H9 (cell line): ENCODE results near the gene DIMT1. TPM values are rescaled to one million over a fixed set of nuclear protein-coding genes. Genes with fewer than 3 reads are reported as not detected.

ENCODE experiments used
- DNase-seq: peaks from one replicate; pipeline ENCODE4 v3.0.0-alpha.2; 2017
- H2AFZ ChIP-seq: one replicate; pipeline ENCODE4 v1.6.1; 2013; ENCODE audit warnings: mild to moderate bottlenecking, low read length, control low read depth, moderate library complexity
- H2AK5ac ChIP-seq: 2 replicates; pipeline ENCODE4 v1.6.1; 2013; ENCODE audit warnings: low read length, control low read depth, mixed read lengths; ENCODE audit not compliant: insufficient read length
- H2BK120ac ChIP-seq: one replicate; pipeline ENCODE4 v1.6.1; 2013; ENCODE audit warnings: low read depth, mild to moderate bottlenecking, low read length, control low read depth, inconsistent platforms; ENCODE audit not compliant: poor library complexity, severe bottlenecking
- H2BK12ac ChIP-seq: 2 replicates; pipeline ENCODE4 v1.6.1; 2013; ENCODE audit warnings: low read length, control low read depth, mixed read lengths, low read depth; ENCODE audit not compliant: insufficient read length
- H2BK15ac ChIP-seq: 2 replicates; pipeline ENCODE4 v1.6.1; 2013; ENCODE audit warnings: low read depth, low read length, control low read depth
- H2BK20ac ChIP-seq: one replicate; pipeline ENCODE4 v1.6.1; 2013; ENCODE audit warnings: low read depth, mild to moderate bottlenecking, low read length, control low read depth, inconsistent platforms; ENCODE audit not compliant: poor library complexity, severe bottlenecking
- H2BK5ac ChIP-seq: 2 replicates; pipeline ENCODE4 v1.6.1; 2013; ENCODE audit warnings: low read length, control low read depth, mixed read lengths; ENCODE audit not compliant: insufficient read length
- H3K14ac ChIP-seq: 2 replicates; pipeline ENCODE4 v1.6.1; 2013; ENCODE audit warnings: low read length, control low read depth; ENCODE audit not compliant: insufficient read depth
- H3K18ac ChIP-seq: 2 replicates; pipeline ENCODE4 v1.6.1; 2013; ENCODE audit warnings: low read depth, mild to moderate bottlenecking, mixed read lengths, low read length, control low read depth; ENCODE audit not compliant: insufficient read length
- H3K23ac ChIP-seq: 2 replicates; pipeline ENCODE4 v1.6.1; 2013; ENCODE audit warnings: low read length, control low read depth, mixed read lengths, low read depth; ENCODE audit not compliant: insufficient read length
- H3K23me2 ChIP-seq: 2 replicates; pipeline ENCODE4 v1.6.1; 2013; ENCODE audit warnings: low read depth, mild to moderate bottlenecking, mixed read lengths, low read length, control low read depth; ENCODE audit not compliant: insufficient read length, poor library complexity, severe bottlenecking
- H3K27ac ChIP-seq: 2 replicates; pipeline ENCODE4 v1.5.1; 2013; ENCODE audit warnings: low read length, control low read depth, mixed read lengths, low read depth; ENCODE audit not compliant: insufficient read length
- H3K27me3 ChIP-seq: 2 replicates; pipeline ENCODE4 v1.6.1; 2013; ENCODE audit warnings: low read length, control low read depth, inconsistent platforms; ENCODE audit not compliant: insufficient read depth
- H3K4ac ChIP-seq: 2 replicates; pipeline ENCODE4 v1.6.1; 2013; ENCODE audit warnings: low read depth, mild to moderate bottlenecking, control low read depth, inconsistent platforms, low read length, moderate library complexity
- H3K4me1 ChIP-seq: 2 replicates; pipeline ENCODE4 v1.6.1; 2013; ENCODE audit warnings: low read length, control low read depth, inconsistent platforms; ENCODE audit not compliant: insufficient read depth
- H3K4me2 ChIP-seq: 2 replicates; pipeline ENCODE4 v1.6.1; 2013; ENCODE audit warnings: low read length, control low read depth, mixed read lengths; ENCODE audit not compliant: insufficient read length, insufficient read depth
- H3K56ac ChIP-seq: 2 replicates; pipeline ENCODE4 v1.6.1; 2013; ENCODE audit warnings: low read depth, mild to moderate bottlenecking, mixed read lengths, low read length, control low read depth; ENCODE audit not compliant: insufficient read length
- H3K79me1 ChIP-seq: 2 replicates; pipeline ENCODE4 v1.6.1; 2013; ENCODE audit warnings: low read depth, mild to moderate bottlenecking, moderate library complexity, low read length, control low read depth, inconsistent platforms; ENCODE audit not compliant: insufficient read depth, poor library complexity, severe bottlenecking
- H3K79me2 ChIP-seq: 2 replicates; pipeline ENCODE4 v1.6.1; 2013; ENCODE audit warnings: low read length, control low read depth, inconsistent platforms; ENCODE audit not compliant: insufficient read depth
- H3K9ac ChIP-seq: 2 replicates; pipeline ENCODE4 v1.6.1; 2013; ENCODE audit warnings: low read length, control low read depth, mixed read lengths; ENCODE audit not compliant: insufficient read length; ENCODE audit errors: extremely low read depth
- H3K9me3 ChIP-seq: one replicate; pipeline ENCODE4 v1.6.1; 2013; ENCODE audit warnings: low read depth, low read length, inconsistent platforms; ENCODE audit not compliant: control insufficient read depth
- H3T11ph ChIP-seq: one replicate; pipeline ENCODE4 v1.6.1; 2013; ENCODE audit warnings: mild to moderate bottlenecking, low read length, control low read depth, inconsistent platforms
- H4K20me1 ChIP-seq: one replicate; pipeline ENCODE4 v1.6.1; 2013; ENCODE audit not compliant: control insufficient read depth, insufficient read length, insufficient read depth
- H4K5ac ChIP-seq: 2 replicates; pipeline ENCODE4 v1.6.1; 2013; ENCODE audit warnings: low read depth, mild to moderate bottlenecking, mixed read lengths, low read length, control low read depth; ENCODE audit not compliant: insufficient read length
- H4K8ac ChIP-seq: replicated peaks from 2 replicates; pipeline ENCODE4 v1.6.1; 2013; ENCODE audit warnings: low read length, control low read depth, mixed read lengths, low read depth; ENCODE audit not compliant: insufficient read length
- H4K91ac ChIP-seq: 2 replicates; pipeline ENCODE4 v1.6.1; 2013; ENCODE audit warnings: low read depth, mild to moderate bottlenecking, moderate library complexity, mixed read lengths, low read length, control low read depth; ENCODE audit not compliant: insufficient read length
- H3K27ac Mint-ChIP-seq, 3 experiments: 2 replicates in 2 of 3; 3 replicates in 1 of 3; pipeline ENCODE4 v1.8.0; 2020 to 2021; ENCODE audit warnings: mixed read lengths in 3 of 3, mild to moderate bottlenecking in 1 of 3, moderate library complexity in 1 of 3
- H3K27me3 Mint-ChIP-seq: 2 replicates; pipeline ENCODE4 v1.8.0; 2021; ENCODE audit warnings: low read depth, mild to moderate bottlenecking, moderate library complexity, mixed read lengths
- H3K36me3 Mint-ChIP-seq, 3 experiments: 2 replicates in 2 of 3; 3 replicates in 1 of 3; pipeline ENCODE4 v1.8.0; 2020 to 2021; ENCODE audit warnings: low read depth in 3 of 3, mixed read lengths in 3 of 3; ENCODE audit not compliant: insufficient read depth in 1 of 3
- H3K4me1 Mint-ChIP-seq, 2 experiments: 2 replicates each; pipeline ENCODE4 v1.8.0; 2020; ENCODE audit warnings: mixed read lengths in 2 of 2
- H3K4me3 Mint-ChIP-seq, 2 experiments: 2 replicates in 1 of 2; 3 replicates in 1 of 2; pipeline ENCODE4 v1.8.0; 2020 to 2021; ENCODE audit warnings: mild to moderate bottlenecking in 2 of 2, mixed read lengths in 2 of 2, moderate library complexity in 1 of 2
- H3K9me3 Mint-ChIP-seq, 2 experiments: 2 replicates in 1 of 2; 3 replicates in 1 of 2; pipeline ENCODE4 v1.8.0; 2020; ENCODE audit warnings: mild to moderate bottlenecking in 2 of 2, mixed read lengths in 2 of 2, moderate library complexity in 1 of 2
- CTCF ChIP-seq: fragments of 200-600 bp; sonication (generic); conservative IDR thresholded peaks from 3 replicates; pipeline ENCODE4 v1.8.0; 2021; ENCODE audit warnings: antibody characterized with exemption, mild to moderate bottlenecking
- WGBS: extraction: QIAGEN DNeasy Blood & Tissue Kit; methylation state at CpG from one replicate; pipeline ENCODE4 v1.1.7; 2013; ENCODE audit warnings: missing lambda C conversion rate, low lambda C conversion rate, mixed read lengths; ENCODE audit not compliant: insufficient read length; ENCODE audit errors: extremely low coverage; 5-methylcytosine and 5-hydroxymethylcytosine counted together
- total RNA-seq: library from RNA; stranded (reverse); gene quantifications from 2 replicates; pipeline ENCODE4 v1.2.1, GENCODE V29; 2021

DIMT1 gene
- total RNA-seq, 1 experiment from 2014 or later, result 36.0 TPM

GRCh38 chr5:62374090-62374489 is 29.6 kb downstream of the DIMT1 start:
- no peaks in the 10 kb centered on the region for H3K27me3 Mint-ChIP-seq
- no peak overlapping the region for H3K23ac ChIP-seq
- H4K8ac ChIP-seq, result no peak overlapping the region
- H3K79me1 ChIP-seq, result no peaks in the 10 kb centered on the region
- H3K27ac Mint-ChIP-seq, result no peak overlapping the region
- no peak overlapping the region for H4K5ac ChIP-seq
- no peak overlapping the region for H3K27ac ChIP-seq
- H3K36me3 Mint-ChIP-seq, result peaks cover 19 to 65% (median 62%) of the 10 kb centered on the region in 3 experiments; a peak in 6 of 7 replicates
- no peak overlapping the region for H2AK5ac ChIP-seq
- no peak overlapping the region for H3K9ac ChIP-seq
- H3K79me2 ChIP-seq, result no peaks in the 10 kb centered on the region
- no peak overlapping the region for H2BK20ac ChIP-seq
- no peak overlapping the region for H3K14ac ChIP-seq
- no peak overlapping the region for H2BK15ac ChIP-seq
- H3K9me3 Mint-ChIP-seq, result no peaks in the 10 kb centered on the region
- no peaks in the 10 kb centered on the region for H3K23me2 ChIP-seq
- H4K20me1 ChIP-seq, result no peaks in the 10 kb centered on the region
- H3K4ac ChIP-seq, result no peak overlapping the region
- H3K27me3 ChIP-seq, result no peaks in the 10 kb centered on the region
- TF ChIP-seq CTCF, result no peak
- H2AFZ ChIP-seq, result no peak overlapping the region
- H3K18ac ChIP-seq, result no peak overlapping the region
- H3K4me1 ChIP-seq, result no peaks in the 10 kb centered on the region
- H2BK5ac ChIP-seq, result no peak overlapping the region
- H3K4me3 Mint-ChIP-seq, result no peak overlapping the region
- H2BK120ac ChIP-seq, result no peak overlapping the region
- no peak overlapping the region for H3K4me2 ChIP-seq
- no peaks in the 10 kb centered on the region for H3K9me3 ChIP-seq
- H3T11ph ChIP-seq, result no peak overlapping the region
- H3K56ac ChIP-seq, result no peak overlapping the region
- WGBS, result no CpG with 5 or more reads among the region's 1 CpG
- no peak overlapping the region for H2BK12ac ChIP-seq
- H3K4me1 Mint-ChIP-seq, result no peaks in the 10 kb centered on the region
- no peak overlapping the region for H4K91ac ChIP-seq
- no peak for DNase-seq
